ENCODE measurements around the gene PRKCA. TPM values are rescaled to one million over a fixed set of nuclear protein-coding genes. Genes with fewer than 3 reads are reported as not detected.

The PRKCA gene
- total and polyA plus RNA-seq, 2 of the 13 experiments (the other 11 are each of a cell fraction or from before 2014, with no cell fraction given): 18.5 to 21.5 TPM

DNA sequence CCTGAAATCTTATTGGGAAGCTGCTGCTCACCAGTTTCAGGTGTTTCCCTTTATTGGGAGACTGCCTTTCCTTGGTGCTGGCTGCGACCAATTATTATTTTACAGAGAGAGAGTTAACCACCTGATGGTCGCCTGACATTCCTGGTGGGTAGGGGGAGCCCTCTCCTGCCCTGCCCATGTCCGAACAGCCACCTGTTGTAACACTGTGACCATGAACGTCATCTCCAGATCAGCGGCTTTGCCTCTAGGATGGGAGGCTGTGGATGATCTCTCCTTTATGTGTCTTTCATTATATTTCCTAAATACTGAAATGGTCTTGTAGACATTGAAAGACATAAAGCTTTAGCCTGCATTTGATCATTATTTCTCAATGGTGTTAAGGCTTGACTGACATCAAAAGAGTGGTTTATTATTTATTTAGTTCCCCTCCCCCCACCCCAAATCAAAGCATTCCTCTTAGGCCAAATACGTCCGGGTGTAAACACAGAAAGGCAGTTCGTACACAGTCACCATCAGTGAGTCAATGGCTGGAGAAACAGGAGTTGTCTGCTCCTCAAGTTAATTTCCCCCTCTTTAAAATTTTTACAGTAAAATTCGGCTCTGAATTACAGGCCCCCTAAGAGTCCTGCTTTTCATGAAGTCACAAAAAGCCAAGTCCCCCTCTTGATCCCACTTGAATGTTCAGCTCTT, 474.7 kb downstream of the PRKCA start (continued):
- TF ChIP-seq ONECUT2 (CRISPR knock-in tag; IDR thresholded peaks at IDR 0.05): no peak
- no peak for TF ChIP-seq FOXP1 (IDR thresholded peaks at IDR 0.05)
- TF ChIP-seq FOXP1 (CRISPR knock-in tag; IDR thresholded peaks at IDR 0.05): peak; percentile 75
- TF ChIP-seq, protein P1, sequence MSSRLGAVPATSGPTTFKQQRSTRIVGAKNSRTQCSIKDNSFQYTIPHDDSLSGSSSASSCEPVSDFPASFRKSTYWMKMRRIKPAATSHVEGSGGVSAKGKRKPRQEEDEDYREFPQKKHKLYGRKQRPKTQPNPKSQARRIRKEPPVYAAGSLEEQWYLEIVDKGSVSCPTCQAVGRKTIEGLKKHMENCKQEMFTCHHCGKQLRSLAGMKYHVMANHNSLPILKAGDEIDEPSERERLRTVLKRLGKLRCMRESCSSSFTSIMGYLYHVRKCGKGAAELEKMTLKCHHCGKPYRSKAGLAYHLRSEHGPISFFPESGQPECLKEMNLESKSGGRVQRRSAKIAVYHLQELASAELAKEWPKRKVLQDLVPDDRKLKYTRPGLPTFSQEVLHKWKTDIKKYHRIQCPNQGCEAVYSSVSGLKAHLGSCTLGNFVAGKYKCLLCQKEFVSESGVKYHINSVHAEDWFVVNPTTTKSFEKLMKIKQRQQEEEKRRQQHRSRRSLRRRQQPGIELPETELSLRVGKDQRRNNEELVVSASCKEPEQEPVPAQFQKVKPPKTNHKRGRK (CRISPR knock-in tag; IDR thresholded peaks at IDR 0.05): no peak
- peak; percentile 71; the same call in 1 of the 2 replicates for TF ChIP-seq HHEX (CRISPR knock-in tag; IDR thresholded peaks at IDR 0.05)
- peak; percentile 90 for TF ChIP-seq TCF7 (IDR thresholded peaks at IDR 0.05; ENCODE audit: low read depth)
- TF ChIP-seq ZNF839 (CRISPR knock-in tag; IDR thresholded peaks at IDR 0.05; ENCODE audit: borderline replicate concordance): no peak
- TF ChIP-seq ZNF501 (CRISPR knock-in tag; IDR thresholded peaks at IDR 0.05): 0 out of 2 replicates have a peak, but pooled peaks have one; percentile 44
- TF ChIP-seq, protein P2, sequence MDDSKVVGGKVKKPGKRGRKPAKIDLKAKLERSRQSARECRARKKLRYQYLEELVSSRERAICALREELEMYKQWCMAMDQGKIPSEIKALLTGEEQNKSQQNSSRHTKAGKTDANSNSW (CRISPR knock-in tag; IDR thresholded peaks at IDR 0.05; ENCODE audit: borderline replicate concordance): no peak
- no peak for TF ChIP-seq ZNF496 (CRISPR knock-in tag; IDR thresholded peaks at IDR 0.05; ENCODE audit: insufficient replicate concordance)
- no peak for TF ChIP-seq ARID2 (CRISPR knock-in tag; IDR thresholded peaks at IDR 0.05; ENCODE audit: borderline replicate concordance)
- TF ChIP-seq EP300 (IDR thresholded peaks at IDR 0.05; ENCODE audit: low read depth in 2 of 2, low read length in 2 of 2): peak in 1 of 2 experiments; percentile 68; a peak in 1 of 4 replicates
- peak; percentile 62; the same call in 1 of the 2 replicates for TF ChIP-seq EP300 (CRISPR knock-in tag; IDR thresholded peaks at IDR 0.05; ENCODE audit: borderline replicate concordance)
- TF ChIP-seq CCDC6 (CRISPR knock-in tag; IDR thresholded peaks at IDR 0.05): no peak

Data from HepG2 (cell line).